Karpas-422 (cell line): Measurements from ENCODE around the gene CPN2. TPM values are rescaled to one million over a fixed set of nuclear protein-coding genes. Genes with fewer than 3 reads are reported as not detected.

Experiments
- DNase-seq: peaks from one replicate; pipeline ENCODE4 v3.0.0-alpha.2; 2015
- H2AFZ ChIP-seq: fragments of 200-600 bp; sonication (generic); 2 replicates; pipeline ENCODE4 v1.6.1; 2014; ENCODE audit warnings: antibody characterized with exemption, low read length, mixed read lengths
- H3K27ac ChIP-seq: fragments of 200-600 bp; sonication (generic); 2 replicates; pipeline ENCODE4 v1.5.1; 2014; ENCODE audit warnings: mild to moderate bottlenecking, low read length, moderate library complexity
- H3K27me3 ChIP-seq: fragments of 200-600 bp; sonication (generic); 2 replicates; pipeline ENCODE4 v1.6.1; 2014; ENCODE audit warnings: low read length, mixed read lengths
- H3K36me3 ChIP-seq: fragments of 200-600 bp; sonication (generic); 2 replicates; pipeline ENCODE4 v1.6.1; 2014; ENCODE audit warnings: low read length, mixed read lengths; ENCODE audit not compliant: insufficient read depth
- H3K4me1 ChIP-seq: fragments of 200-600 bp; sonication (generic); 2 replicates; pipeline ENCODE4 v1.6.1; 2014; ENCODE audit warnings: mild to moderate bottlenecking, low read length, mixed read lengths
- H3K4me2 ChIP-seq: fragments of 200-600 bp; sonication (generic); 2 replicates; pipeline ENCODE4 v1.6.1; 2014; ENCODE audit warnings: low read length, low read depth, mild to moderate bottlenecking; ENCODE audit not compliant: poor library complexity, severe bottlenecking
- H3K4me3 ChIP-seq: fragments of 200-600 bp; sonication (generic); 2 replicates; pipeline ENCODE4 v1.5.1; 2014; ENCODE audit warnings: mild to moderate bottlenecking, antibody characterized with exemption, low read length, mixed read lengths
- H3K79me2 ChIP-seq: fragments of 200-600 bp; sonication (generic); 2 replicates; pipeline ENCODE4 v1.6.1; 2014; ENCODE audit warnings: mild to moderate bottlenecking, low read length, mixed read lengths
- H3K9ac ChIP-seq: fragments of 200-600 bp; sonication (generic); 2 replicates; pipeline ENCODE4 v1.6.0; 2014; ENCODE audit warnings: low read length
- H3K9me2 ChIP-seq: fragments of 200-600 bp; sonication (generic), shearing (Covaris generic); replicated peaks from 2 replicates; pipeline ENCODE4 v1.6.0; 2014; ENCODE audit warnings: mild to moderate bottlenecking, low read length, moderate library complexity; ENCODE audit not compliant: insufficient read depth
- H3K9me3 ChIP-seq: fragments of 300-700, 200-600 bp; sonication (generic); 2 replicates; pipeline ENCODE4 v1.6.1; 2014; ENCODE audit warnings: low read length, mixed read lengths
- H4K20me1 ChIP-seq: fragments of 200-600 bp; sonication (generic); 2 replicates; pipeline ENCODE4 v1.6.1; 2014; ENCODE audit warnings: mild to moderate bottlenecking, antibody characterized with exemption, low read length, low read depth; ENCODE audit not compliant: insufficient read depth
- total RNA-seq: library from RNA; depleted of rRNA; stranded (reverse); fragments of >200 nt; shearing (Covaris generic); gene quantifications from 2 replicates; pipeline ENCODE4 v1.2.3, GENCODE V29; 2014; ENCODE audit warnings: low replicate concordance

The CPN2 gene
- total RNA-seq, 1 experiment from 2014 or later = not detected

- no peaks in the 10 kb centered on the region for H3K4me1 ChIP-seq
- no peaks in the 10 kb centered on the region for H3K9me2 ChIP-seq
- H3K9me3 ChIP-seq = no peaks in the 10 kb centered on the region
- no peak overlapping the region for H3K4me2 ChIP-seq
- no peak overlapping the region for H3K9ac ChIP-seq
- no peak for DNase-seq
- H2AFZ ChIP-seq = no peak overlapping the region
- H3K27me3 ChIP-seq = no peaks in the 10 kb centered on the region; the same call in 1 of the 2 replicates
- no peaks in the 10 kb centered on the region for H3K79me2 ChIP-seq
- H4K20me1 ChIP-seq = no peaks in the 10 kb centered on the region
- H3K27ac ChIP-seq = no peak overlapping the region
- no peaks in the 10 kb centered on the region for H3K36me3 ChIP-seq
- H3K4me3 ChIP-seq = no peak overlapping the region
Observed at GRCh38 chr3:194384156-194384555, 33.0 kb upstream of the CPN2 start.

DNA sequence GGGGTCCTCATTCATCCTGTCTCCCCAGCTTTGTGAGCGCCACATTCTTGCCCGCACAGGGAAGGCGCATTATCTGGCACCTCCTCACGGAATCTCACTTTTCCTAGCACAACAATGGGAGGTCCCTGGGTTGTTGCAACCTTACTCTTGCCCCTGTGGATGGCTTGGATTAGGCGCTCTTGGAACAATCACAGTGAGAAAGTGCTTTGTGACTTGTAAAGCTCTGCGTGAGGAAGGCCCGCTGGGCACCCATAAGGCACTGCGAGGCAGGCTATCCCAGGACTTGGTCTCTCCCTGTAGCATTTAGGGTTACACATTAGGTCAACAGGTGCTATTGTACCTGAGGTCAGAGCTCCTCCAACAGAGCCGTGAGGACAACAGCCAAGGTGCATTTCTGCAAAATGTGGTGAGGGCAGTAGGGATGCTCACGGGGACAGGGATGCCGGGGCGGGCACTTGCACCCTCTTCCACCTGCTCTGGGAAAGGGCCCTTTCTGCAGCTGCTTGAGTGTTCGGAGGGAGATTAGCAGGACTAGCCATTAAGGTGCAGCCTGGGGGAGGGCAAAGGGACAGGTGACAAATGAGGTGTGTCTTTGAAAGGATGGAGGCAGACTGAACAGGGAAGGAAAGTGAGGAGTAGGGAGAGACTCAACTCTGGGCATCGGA, 32.3 kb upstream of the CPN2 start:
- no peaks in the 10 kb centered on the region for H3K4me1 ChIP-seq
- H3K9me3 ChIP-seq = no peaks in the 10 kb centered on the region
- H3K9me2 ChIP-seq = no peaks in the 10 kb centered on the region
- H3K27ac ChIP-seq = no peak overlapping the region
- H2AFZ ChIP-seq = no peak overlapping the region
- no peak for DNase-seq
- H3K36me3 ChIP-seq = no peaks in the 10 kb centered on the region
- no peak overlapping the region for H3K9ac ChIP-seq
- no peak overlapping the region for H3K4me2 ChIP-seq
- H3K27me3 ChIP-seq = no peaks in the 10 kb centered on the region; the same call in 1 of the 2 replicates
- no peak overlapping the region for H3K4me3 ChIP-seq
- no peaks in the 10 kb centered on the region for H3K79me2 ChIP-seq
- H4K20me1 ChIP-seq = no peaks in the 10 kb centered on the region

DNA sequence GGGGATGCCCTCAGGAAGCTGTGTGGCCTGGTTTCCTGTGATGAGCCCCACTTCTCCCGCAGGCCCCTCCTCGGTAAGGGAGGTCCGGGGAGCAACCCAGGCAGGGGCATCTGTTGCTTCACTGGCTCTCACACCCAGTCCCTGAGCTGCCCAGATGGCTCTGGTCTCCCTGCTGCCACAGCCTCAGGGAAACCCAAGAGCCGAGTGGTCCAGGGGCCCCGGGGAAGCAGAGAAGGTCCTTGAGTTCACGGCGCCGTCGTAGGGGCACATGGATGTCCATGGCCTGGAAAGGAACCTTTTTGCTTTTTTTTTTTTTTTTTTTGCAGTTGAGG, 31.7 kb upstream of the CPN2 start:
- Histone ChIP-seq H3K9me2 (no peaks in the 10 kb centered on the region), H4K20me1 (no peaks in the 10 kb centered on the region), H3K27me3 (no peaks in the 10 kb centered on the region; the same call in 1 of the 2 replicates), H3K36me3 (no peaks in the 10 kb centered on the region), H3K9me3 (no peaks in the 10 kb centered on the region), H2AFZ (no peak overlapping the region), H3K79me2 (no peaks in the 10 kb centered on the region), H3K4me2 (no peak overlapping the region), H3K4me1 (no peaks in the 10 kb centered on the region), H3K4me3 (no peak overlapping the region), H3K9ac (no peak overlapping the region), H3K27ac (no peak overlapping the region)
- no peak for DNase-seq

- no peak for DNase-seq
- H3K36me3 ChIP-seq = no peaks in the 10 kb centered on the region
- H3K4me2 ChIP-seq = no peak overlapping the region
- no peak overlapping the region for H3K9ac ChIP-seq
- H3K4me1 ChIP-seq = no peaks in the 10 kb centered on the region
- H4K20me1 ChIP-seq = no peaks in the 10 kb centered on the region
- no peaks in the 10 kb centered on the region for H3K79me2 ChIP-seq
- no peak overlapping the region for H2AFZ ChIP-seq
- H3K4me3 ChIP-seq = no peak overlapping the region
- H3K27ac ChIP-seq = no peak overlapping the region
- no peaks in the 10 kb centered on the region for H3K9me3 ChIP-seq
- no peaks in the 10 kb centered on the region for H3K9me2 ChIP-seq
- H3K27me3 ChIP-seq = no peaks in the 10 kb centered on the region; the same call in 1 of the 2 replicates
Observed at GRCh38 chr3:194382196-194382891, 31.2 kb upstream of the CPN2 start.

DNA sequence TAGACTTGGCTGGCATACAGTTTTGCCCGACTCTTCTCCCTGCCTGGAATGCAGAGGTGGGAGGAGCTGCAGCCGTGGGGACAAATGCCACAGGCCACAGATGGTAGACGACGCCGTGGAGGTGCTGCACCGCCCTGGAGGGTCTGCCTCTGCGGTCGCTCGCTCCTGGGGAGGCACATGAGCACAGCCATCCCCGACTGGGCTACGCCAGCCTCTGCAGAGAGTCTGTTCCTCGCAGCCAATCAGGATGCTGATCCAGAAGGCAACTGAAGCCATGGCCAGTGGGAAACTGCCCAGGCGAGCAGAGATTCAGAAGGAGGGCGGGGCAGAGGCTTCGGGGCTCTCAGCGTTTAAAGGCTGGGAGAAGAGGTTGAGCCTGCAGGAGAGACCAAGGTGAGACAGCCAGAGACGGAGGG, 30.3 kb upstream of the CPN2 start:
- H3K79me2 ChIP-seq = no peaks in the 10 kb centered on the region
- no peak for DNase-seq
- H4K20me1 ChIP-seq = no peaks in the 10 kb centered on the region
- H3K27ac ChIP-seq = no peak overlapping the region
- no peaks in the 10 kb centered on the region for H3K9me3 ChIP-seq
- no peaks in the 10 kb centered on the region for H3K4me1 ChIP-seq
- no peak overlapping the region for H3K9ac ChIP-seq
- H3K36me3 ChIP-seq = no peaks in the 10 kb centered on the region
- no peaks in the 10 kb centered on the region for H3K9me2 ChIP-seq
- no peak overlapping the region for H2AFZ ChIP-seq
- H3K4me2 ChIP-seq = no peak overlapping the region
- no peaks in the 10 kb centered on the region; the same call in 1 of the 2 replicates for H3K27me3 ChIP-seq
- H3K4me3 ChIP-seq = no peak overlapping the region

DNA sequence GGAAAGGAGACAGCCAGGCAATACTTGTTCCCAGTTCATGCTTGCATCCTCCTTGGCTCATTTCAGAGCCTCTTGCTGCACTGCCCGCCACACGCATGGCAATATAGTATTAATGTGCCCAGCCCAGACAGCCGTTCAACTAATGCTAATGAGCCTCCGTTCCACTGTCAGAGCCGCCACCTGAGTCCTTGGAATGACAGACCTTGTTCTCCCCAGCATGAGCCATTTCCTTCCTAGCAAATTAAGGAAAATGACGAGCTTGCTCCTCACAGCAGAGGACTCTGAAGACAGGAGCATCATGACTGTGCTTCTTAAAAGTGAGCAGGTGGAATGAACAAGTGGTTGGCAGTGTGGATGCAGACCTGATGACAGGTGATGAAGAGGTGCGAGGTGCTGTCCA, 29.2 kb upstream of the CPN2 start:
- no peaks in the 10 kb centered on the region for H3K9me2 ChIP-seq
- no peaks in the 10 kb centered on the region for H3K4me1 ChIP-seq
- no peak overlapping the region for H3K4me2 ChIP-seq
- DNase-seq = no peak
- no peaks in the 10 kb centered on the region for H4K20me1 ChIP-seq
- H3K36me3 ChIP-seq = no peaks in the 10 kb centered on the region
- no peak overlapping the region for H3K9ac ChIP-seq
- H3K79me2 ChIP-seq = no peaks in the 10 kb centered on the region
- no peak overlapping the region for H3K4me3 ChIP-seq
- H2AFZ ChIP-seq = no peak overlapping the region
- no peaks in the 10 kb centered on the region; the same call in 1 of the 2 replicates for H3K27me3 ChIP-seq
- no peaks in the 10 kb centered on the region for H3K9me3 ChIP-seq
- no peak overlapping the region for H3K27ac ChIP-seq

- no peak for DNase-seq
- Histone ChIP-seq H2AFZ (no peak overlapping the region), H3K4me2 (no peak overlapping the region), H3K36me3 (no peaks in the 10 kb centered on the region), H3K4me1 (no peaks in the 10 kb centered on the region), H3K9me3 (no peaks in the 10 kb centered on the region), H3K27ac (no peak overlapping the region), H3K27me3 (no peaks in the 10 kb centered on the region; the same call in 1 of the 2 replicates), H3K9ac (no peak overlapping the region), H3K9me2 (no peaks in the 10 kb centered on the region), H3K4me3 (no peak overlapping the region), H3K79me2 (no peaks in the 10 kb centered on the region), H4K20me1 (no peaks in the 10 kb centered on the region)
Observed at GRCh38 chr3:194379651-194380050, 28.5 kb upstream of the CPN2 start.

- H3K4me3 ChIP-seq = no peak overlapping the region
- no peak overlapping the region for H3K9ac ChIP-seq
- no peak for DNase-seq
- no peak overlapping the region for H3K27ac ChIP-seq
- H3K9me3 ChIP-seq = no peaks in the 10 kb centered on the region
- H2AFZ ChIP-seq = no peak overlapping the region
- H3K4me2 ChIP-seq = no peak overlapping the region
- H3K79me2 ChIP-seq = no peaks in the 10 kb centered on the region
- H3K36me3 ChIP-seq = no peaks in the 10 kb centered on the region
- H4K20me1 ChIP-seq = no peaks in the 10 kb centered on the region
- no peaks in the 10 kb centered on the region; the same call in 1 of the 2 replicates for H3K27me3 ChIP-seq
- no peaks in the 10 kb centered on the region for H3K9me2 ChIP-seq
- H3K4me1 ChIP-seq = no peaks in the 10 kb centered on the region
Observed at GRCh38 chr3:194379231-194379630, 28.1 kb upstream of the CPN2 start.
